SK-N-SH (cell line): ENCODE results near the gene OLFML3.
A peak's percentile ranks its signal among the peaks of the same experiment; 100 is the strongest.
"Not testable (repeated sequence)": the region's sequence is repeated elsewhere in the genome, so short reads cannot be mapped to it uniquely, and the experiment has no call there.

Experiments used
- EP300 ChIP-seq, 2 experiments: IDR thresholded peaks; 2 replicates each; pipeline versions ENCODE4 v1.4.0 to v1.6.1; 2012; ENCODE audit warnings: borderline replicate concordance in 1 of 2, low read depth in 1 of 2, low read length in 1 of 2
- EZH2phosphoT487 ChIP-seq: fragments of 200-600 bp; sonication (generic); IDR thresholded peaks from 2 replicates; pipeline ENCODE4 v1.6.1; 2017; ENCODE audit warnings: low read depth, mixed run types, mild to moderate bottlenecking, antibody characterized with exemption, moderate library complexity, borderline replicate concordance
- GATA2 ChIP-seq: sonication (generic); formaldehyde crosslinking; IDR thresholded peaks from 2 replicates; pipeline ENCODE4 v1.5.0; 2020; ENCODE audit warnings: mild to moderate bottlenecking, missing genetic modification reagents
- IRF3 ChIP-seq: fragments of 150-350 bp; IDR thresholded peaks from 2 replicates; pipeline ENCODE4 v1.6.1; 2016; ENCODE audit warnings: mild to moderate bottlenecking, low read depth, low read length
- JUND ChIP-seq: IDR thresholded peaks from 2 replicates; pipeline ENCODE4 v1.4.0; 2012
- PBX3 ChIP-seq: IDR thresholded peaks from 2 replicates; pipeline ENCODE4; 2012
- POLR2AphosphoS5 ChIP-seq: IDR thresholded peaks from 2 replicates; pipeline ENCODE4 v1.6.1; 2012; ENCODE audit warnings: low read depth, low read length
- REST ChIP-seq: IDR thresholded peaks from 2 replicates; pipeline ENCODE4 v1.6.1; 2012; ENCODE audit warnings: mild to moderate bottlenecking, low read depth, low read length, moderate library complexity
- RFX5 ChIP-seq: IDR thresholded peaks from 2 replicates; pipeline ENCODE4 v1.6.1; 2012; ENCODE audit warnings: mild to moderate bottlenecking, improper control_type of control experiment, low read length
- TCF12 ChIP-seq: IDR thresholded peaks from 2 replicates; pipeline ENCODE4 v1.4.0; 2012
- TF ChIP-seq, protein P1 (sequence below): fragments of 200-600 bp; sonication (generic); IDR thresholded peaks from 2 replicates; pipeline ENCODE4 v1.6.1; 2017; ENCODE audit warnings: antibody characterized with exemption, mild to moderate bottlenecking, moderate library complexity
- TF ChIP-seq, protein P2 (sequence below): fragments of 150-350 bp; IDR thresholded peaks from 2 replicates; pipeline ENCODE4 v1.6.1; 2017; ENCODE audit warnings: antibody characterized with exemption, low read length, low read depth, borderline replicate concordance

GRCh38 chr1:114006825-114007224, 27.6 kb downstream of the OLFML3 start:
- TF ChIP-seq, protein P1, sequence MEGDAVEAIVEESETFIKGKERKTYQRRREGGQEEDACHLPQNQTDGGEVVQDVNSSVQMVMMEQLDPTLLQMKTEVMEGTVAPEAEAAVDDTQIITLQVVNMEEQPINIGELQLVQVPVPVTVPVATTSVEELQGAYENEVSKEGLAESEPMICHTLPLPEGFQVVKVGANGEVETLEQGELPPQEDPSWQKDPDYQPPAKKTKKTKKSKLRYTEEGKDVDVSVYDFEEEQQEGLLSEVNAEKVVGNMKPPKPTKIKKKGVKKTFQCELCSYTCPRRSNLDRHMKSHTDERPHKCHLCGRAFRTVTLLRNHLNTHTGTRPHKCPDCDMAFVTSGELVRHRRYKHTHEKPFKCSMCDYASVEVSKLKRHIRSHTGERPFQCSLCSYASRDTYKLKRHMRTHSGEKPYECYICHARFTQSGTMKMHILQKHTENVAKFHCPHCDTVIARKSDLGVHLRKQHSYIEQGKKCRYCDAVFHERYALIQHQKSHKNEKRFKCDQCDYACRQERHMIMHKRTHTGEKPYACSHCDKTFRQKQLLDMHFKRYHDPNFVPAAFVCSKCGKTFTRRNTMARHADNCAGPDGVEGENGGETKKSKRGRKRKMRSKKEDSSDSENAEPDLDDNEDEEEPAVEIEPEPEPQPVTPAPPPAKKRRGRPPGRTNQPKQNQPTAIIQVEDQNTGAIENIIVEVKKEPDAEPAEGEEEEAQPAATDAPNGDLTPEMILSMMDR: not testable (repeated sequence)
- TF ChIP-seq, protein P2, sequence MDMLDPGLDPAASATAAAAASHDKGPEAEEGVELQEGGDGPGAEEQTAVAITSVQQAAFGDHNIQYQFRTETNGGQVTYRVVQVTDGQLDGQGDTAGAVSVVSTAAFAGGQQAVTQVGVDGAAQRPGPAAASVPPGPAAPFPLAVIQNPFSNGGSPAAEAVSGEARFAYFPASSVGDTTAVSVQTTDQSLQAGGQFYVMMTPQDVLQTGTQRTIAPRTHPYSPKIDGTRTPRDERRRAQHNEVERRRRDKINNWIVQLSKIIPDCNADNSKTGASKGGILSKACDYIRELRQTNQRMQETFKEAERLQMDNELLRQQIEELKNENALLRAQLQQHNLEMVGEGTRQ: not testable (repeated sequence)
- TF ChIP-seq PBX3; EZH2phosphoT487; RFX5; EP300 (IDR thresholded peaks at IDR 0.05; ENCODE audit: borderline replicate concordance in 1 of 2, low read depth in 1 of 2, low read length in 1 of 2); POLR2AphosphoS5; IRF3; GATA2 (CRISPR knock-in tag); JUND; TCF12: not testable (repeated sequence)
- TF ChIP-seq REST: peak; percentile 53; the same call in 1 of the 2 replicates
